Activated T-helper 1 cell treated with anti-CD3 and anti-CD28 coated beads, Interleukin-2, amount 50 U/mL, for 16 hours (primary cell): ENCODE results near the gene UBE2O.

ENCODE experiments used
- DNase-seq, 2 donors: peaks; one replicate each; pipeline ENCODE4 v3.0.0-alpha.2; 2020; ENCODE audit warnings: low read depth in 1 of 2, low spot score in 1 of 2

Gene UBE2O

DNA sequence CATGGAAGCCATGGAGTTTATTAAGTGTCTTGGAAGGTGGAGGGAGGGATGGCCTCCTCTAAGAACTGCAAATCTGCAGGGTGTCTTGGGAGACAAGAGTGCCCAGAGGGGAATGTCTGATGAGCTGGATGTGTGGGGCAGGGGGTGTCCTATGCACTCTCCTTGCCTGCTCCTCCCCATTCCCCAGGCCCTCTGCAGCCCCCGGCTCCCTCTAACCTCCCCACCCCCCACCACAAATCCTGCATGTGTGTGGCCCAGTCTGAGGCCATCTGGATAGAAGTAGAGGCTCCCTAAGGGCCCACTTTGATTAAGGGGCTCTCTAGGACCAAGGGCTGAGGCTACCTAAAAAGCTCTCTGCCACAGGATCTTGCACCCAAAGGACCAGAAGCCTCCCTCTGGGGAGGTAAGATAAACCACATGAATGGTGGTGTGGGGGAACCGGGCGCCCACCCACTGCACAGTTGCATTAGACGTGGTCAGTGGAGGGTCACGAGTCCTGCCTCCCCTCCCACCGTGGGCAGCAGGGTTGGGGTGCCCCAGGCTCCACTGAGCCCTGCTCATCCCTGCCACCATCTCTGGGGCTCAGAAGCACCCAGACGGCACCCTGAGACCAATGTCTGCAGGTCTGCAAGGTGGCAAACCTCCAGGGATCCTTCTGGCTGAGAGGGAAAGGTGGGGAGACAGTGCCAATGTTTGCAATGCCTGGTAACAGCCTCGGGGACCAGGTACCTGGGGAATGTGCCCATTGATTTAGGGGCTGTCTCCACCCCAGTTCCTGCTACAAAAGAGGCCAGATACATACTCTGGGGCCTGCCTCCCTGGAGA, 15.1 kb upstream of the UBE2O start:
- DNase-seq, result no peak

DNA sequence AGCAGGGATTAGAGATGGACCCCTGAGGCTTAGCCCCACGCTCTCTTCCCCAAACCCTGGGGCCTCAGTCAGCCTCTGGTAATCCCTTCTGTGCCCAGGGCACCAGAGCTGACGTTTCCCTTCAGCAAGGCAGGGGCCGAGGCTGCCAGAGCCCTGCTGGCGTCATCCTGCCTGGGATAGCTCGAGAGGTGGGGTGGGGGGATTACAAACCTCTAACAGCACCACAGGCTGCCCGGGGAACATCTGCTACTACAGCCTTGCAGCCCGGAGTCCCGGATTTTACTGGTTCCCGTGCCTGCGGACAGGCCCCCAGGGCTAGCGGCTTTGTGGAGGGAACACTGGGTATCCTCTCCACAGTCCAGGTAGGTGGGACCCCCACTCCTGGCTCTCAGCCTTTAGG, 14.4 kb upstream of the UBE2O start, which contains the start of gene AANAT:
Gene AANAT (plus strand): TSS at position 238 of the 400 bp plus-strand sequence. CDS start 1,144 bp downstream, outside the sequence.
- DNase-seq, result no peak

DNA sequence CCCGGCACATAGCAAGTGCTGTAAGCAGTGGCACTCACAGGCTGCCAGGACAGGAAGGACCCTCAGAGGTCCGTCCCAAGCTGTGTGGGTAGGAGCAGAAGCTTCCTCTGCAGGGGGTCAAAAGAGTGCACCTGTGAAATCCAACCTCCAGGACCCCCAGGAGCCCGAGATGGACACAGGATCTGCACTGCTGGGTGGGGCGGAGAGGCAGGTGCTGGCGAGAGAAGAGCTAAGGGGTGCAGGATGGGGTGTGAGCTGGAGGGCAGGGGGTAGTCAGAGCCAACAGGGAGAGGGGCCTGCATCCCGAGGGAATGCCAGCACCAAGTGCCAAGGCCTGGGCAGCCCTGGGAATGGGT, 13.8 kb upstream of the UBE2O start:
- no peak for DNase-seq

DNA sequence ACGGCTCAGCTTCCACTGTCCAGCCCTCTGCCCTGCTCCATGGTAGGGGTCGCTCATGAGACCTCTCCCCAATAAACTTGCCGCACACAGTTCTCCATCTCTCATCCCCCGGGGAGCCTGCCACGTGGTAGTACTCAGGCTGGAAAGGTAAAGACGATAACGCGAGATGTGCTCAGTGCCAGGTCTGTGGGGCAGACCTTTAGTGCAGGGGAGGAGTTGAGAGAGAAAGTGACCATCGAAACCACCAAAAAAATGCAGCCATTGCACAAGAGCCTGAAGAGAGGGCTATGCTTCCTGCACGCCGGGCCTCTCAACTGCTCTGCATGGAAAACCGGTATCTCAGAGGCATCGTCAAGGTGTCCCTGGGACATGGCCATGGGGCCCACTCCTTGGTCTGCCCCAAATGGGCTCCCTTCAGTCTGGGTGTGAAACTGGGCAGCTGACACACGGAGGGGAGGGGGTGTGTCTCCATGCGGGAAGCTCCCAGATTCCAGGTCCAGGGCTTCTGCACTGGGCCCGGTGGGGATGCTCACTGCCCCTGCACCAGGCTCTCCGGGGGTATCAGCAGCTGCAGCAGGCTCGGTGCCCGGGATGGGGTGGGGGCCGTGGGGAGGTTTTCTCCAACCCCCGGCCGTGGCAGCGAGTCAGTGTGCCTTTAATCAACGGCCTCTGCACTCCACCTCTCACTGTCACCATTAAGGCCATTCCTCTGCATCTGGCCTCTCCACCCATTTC, 9.8 kb upstream of the UBE2O start:
- no peak for DNase-seq

DNA sequence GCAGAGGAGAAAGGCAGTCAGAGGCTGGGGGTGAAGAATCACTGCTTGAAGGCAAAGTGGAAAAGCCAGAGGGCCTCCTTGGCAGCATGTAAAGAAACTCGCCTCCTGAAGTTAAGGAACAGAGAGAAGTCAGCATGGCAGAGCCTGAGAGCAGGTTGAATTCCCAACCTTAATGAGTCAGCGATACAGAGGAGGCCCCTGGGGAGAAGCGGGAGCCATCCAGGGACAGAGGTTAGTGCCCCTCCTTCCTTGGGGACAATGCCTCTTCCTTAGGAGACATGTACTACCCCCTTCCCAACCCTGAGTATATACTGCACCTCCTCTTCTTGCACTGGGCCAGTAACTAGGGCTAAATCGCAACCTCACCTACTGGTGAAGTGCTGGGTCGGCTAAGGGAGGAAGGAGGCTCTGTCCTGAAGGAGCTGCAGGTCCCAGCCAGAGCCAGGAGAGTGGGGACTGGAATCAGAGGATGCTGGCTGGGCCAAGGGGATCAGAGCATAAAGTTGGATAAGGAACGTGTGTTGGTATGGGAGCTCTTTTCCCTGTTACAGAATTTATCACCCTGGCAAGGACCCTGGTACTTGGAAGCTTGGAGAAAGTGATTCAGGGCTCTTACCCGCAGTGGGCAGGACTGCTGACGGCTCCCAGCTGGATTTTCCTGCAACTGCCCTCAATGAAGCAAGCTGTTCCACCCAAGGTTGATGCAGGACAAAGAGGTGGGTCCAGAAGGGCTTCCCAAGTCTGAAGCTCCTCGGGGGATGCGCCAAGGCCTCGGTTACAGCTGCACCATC, 9.0 kb upstream of the UBE2O start:
- DNase-seq, result no peak

DNA sequence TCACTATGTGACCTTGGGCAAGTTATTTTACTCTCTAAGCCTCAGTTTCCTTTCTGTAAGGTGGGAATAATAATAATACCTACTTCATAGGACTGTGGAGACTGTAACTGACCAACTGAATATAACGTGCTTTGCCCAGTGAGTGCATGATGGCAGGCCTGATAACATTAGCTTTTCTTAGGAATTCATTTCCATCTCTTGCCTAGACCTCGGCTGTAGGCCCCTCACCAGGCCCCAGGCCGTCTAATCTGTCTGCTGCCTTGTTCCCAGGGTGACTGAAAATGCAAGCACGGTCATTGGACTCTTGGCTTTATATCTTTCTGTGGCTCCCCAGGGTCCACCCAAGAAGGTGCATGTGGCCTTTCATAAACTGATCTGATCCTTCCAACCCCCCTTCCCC, 6.7 kb upstream of the UBE2O start:
- DNase-seq, result no peak

DNA sequence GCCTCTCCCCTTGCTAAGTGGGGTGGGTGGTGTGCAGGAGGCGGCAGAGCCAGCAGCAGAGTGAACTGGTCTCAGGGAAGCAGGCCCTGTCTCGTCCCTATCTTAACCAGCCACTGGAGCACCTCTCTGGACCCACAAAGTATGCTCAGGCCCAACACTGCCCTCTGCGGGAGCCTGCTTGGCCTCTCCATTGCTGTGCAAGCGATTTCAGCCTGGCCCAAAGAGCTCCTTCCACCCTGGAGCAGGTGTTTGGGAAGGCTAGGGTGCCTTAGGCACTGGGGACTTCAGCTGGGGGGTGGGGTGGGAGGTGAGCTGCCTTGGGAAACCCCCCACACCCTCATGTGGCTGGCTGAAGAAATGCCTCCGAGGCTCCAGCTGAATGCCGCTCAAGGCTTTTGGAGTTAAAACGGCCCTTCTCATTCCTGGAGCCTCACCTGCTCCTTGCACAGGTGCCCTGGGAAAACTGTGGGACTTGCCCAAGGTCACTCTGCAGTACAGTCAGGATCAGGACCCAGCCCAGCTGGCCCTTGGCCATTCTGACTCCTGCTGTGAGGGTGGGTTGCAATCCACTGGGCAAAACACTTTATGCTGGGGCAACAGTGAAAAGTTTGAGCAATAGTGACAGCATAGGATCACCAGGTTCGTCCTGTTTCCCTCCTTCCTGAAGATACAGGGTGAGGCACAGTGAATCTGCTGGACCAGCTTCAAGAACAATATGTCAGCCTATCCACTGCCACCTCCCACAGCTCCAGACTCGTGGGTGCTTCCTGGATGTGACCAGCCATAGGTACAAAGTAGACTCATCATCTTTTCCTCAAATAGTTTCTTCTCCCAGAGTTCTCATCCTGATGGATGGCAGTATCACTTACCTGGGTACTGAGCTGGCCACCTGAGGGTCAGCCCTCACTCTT, 5.9 kb upstream of the UBE2O start:
- no peak for DNase-seq

DNA sequence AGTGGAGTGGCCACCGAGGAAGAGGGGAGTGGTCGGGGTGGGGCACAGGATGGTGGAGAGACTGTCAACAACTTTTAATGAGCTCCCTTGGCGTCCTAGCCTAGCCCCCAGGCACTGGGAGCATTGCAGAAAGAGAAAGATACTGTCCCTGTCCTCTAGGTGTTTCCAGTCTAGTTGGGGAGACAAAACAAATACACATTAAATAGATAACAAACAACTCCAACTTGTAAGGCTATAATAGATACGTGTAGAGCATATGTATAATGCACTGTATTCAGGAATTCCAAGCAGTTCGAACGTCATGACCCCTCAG, 435 bp upstream of the UBE2O start:
- no peak for DNase-seq

DNA sequence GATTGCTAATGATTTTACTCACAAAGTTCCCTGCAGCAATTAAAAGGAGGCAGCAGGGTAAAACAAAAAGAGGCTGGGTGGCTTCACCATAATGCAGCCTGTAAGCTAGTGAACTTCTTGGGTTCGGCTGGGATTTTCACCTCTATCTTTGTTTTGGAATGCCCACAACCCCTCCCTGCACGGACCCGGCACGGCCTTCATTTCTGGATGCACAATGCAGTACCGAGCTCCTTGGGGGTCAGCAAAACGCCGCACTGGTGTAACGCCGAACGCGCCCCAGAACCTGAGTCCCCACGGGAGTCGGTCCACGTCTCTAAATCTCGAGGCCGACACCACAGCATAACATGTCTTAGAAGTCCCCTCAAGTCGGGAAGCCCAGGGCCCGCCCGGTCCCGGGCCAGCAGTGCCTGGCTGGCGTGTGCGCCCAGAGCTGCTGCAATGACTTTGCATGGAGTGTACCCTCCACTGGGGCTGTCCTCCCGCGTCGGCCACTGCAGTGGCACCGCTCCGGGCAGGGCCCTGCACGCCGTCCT, 759 bp downstream of the UBE2O start:
- no peak for DNase-seq

DNA sequence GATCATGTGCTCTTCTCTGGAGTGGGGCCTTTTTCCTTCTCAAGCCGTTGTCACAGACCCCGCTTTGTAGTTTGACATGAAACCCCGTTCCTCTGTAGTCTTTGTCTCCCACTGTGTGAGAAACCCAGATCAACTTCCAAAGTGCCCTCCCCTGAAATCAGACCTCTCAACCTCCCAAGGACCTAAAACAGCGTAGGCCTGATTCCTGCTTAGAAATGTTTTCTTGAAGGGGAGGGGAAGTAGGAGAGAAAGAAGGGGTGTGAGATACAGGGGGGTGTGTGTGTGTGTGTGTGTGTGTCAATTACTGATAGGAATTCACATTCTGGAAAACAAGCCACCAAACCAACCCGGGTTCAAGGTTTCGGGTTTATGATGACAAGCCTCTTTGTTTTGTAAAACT, 1.4 kb downstream of the UBE2O start:
- DNase-seq, result no peak

DNA sequence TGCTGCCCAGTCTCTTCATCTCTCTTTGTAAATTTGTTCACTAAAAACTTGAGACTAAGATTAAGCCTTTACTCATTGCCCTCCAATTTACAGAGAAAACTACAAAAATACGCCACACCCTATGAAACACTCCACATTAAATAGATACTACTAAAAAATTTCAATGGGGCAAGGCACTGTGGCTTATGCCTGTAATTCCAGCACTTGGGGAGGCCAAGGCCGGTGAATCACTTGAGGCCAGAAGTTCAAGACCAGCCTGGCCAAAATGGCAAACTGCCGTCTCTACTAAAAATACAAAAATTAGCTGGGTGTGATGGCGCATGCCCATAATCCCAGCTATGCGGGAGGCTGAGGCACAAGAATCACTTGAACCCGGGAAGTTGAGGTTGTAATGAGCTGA, 3.8 kb downstream of the UBE2O start:
- no peak for DNase-seq

DNA sequence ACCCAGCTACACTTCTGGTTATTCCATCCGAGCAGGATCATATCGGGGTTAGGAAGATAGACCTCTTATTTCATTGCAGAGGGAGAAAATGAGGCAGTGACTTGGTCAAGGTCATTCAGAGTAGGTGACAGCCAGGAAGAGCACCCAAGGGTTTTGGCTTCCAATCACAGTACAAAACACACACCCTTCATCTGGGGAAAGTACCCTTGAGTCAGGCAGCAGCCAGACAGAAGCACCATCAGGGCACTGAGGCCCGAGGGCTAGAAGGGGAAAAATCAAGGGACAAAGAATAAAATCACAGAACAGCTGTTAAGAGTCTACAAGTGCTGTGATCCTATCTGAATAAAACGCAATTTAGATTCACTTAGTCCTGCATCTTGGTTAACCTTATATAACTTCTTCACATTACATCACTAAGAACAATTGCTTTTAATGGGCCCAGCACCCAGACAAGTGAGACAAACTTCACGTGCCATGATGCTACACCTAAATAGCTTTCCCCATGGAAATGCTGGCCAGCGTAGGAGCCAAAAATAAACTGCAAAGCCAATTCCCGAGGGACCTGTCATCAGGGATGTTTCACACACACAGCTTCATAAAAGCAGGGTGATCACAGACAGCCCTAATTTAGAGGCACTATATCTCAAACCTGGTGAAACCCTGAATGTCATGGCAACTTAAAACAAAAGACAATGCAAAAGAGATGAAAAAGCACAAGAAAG, 4.9 kb downstream of the UBE2O start:
- DNase-seq, result no peak

DNA sequence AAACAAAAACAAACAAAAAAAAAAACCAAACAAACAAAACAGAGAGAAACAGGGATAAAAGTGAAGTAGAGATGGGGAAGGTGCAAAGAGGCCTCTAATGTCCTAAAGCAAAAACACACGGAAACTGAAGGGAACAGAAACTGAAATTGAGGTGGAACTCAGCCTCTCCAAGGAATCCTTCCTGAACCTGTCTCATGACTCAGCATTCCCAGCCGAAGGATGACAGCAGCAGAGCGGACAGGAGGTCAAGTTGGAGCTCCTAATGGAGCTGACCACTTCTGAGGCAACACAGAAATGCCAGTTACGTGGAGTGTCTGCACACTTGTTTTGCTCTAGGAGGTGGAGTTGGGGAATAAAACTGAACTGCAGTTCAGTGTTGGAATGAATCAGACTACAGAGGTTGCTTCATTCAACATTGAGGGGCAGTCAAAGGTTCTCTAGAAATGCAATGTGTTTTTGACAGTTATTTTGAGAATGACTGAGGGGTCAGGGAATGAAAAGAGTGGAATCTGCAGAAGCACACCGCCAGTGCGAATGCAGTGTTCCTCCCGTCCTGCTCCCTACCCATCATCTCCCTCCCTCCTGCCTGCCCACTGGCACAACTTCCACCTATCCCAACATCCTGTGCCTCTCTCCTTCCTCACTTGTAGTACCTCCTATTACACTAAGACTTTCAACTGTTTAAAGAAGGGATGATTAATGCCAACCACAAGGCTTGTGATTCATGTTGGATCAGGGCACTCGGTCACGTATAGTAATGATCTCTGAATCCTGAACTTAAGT, 6.3 kb downstream of the UBE2O start:
- no peak for DNase-seq

DNA sequence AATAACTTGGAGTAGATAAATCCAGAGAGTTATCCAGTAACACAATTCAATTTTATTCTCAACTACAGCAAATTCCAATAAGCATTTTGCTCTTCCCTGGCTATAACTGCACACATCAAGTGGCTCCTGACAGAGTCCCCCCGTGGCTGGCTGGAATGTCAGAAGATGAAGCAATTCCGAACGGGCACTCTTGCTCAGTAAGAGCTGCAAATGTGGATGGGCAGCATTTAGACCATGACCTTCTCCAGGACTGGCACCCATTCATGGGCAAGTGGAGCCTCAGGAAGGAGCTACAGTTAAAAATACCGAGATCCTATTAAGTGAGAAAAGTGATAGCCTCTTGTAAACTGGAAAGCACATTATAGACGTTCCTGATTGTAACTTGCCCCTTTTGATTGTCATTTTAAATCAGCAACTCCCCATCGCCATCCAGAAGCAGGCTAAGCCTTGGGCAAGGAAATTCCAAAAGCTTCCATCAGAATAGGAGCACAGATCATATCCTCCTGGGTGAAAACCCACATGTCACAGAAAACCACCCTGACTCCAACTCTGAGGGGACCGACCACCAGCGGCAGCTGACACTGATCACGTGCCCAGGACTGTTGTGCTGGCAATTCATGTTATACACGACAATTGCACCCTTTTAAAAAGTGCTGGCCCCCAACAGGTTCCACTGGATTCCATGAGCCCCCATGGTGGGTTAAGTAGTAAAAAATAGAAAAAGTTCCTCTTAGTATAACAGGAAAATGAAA, 7.1 kb downstream of the UBE2O start:
- no peak for DNase-seq

DNA sequence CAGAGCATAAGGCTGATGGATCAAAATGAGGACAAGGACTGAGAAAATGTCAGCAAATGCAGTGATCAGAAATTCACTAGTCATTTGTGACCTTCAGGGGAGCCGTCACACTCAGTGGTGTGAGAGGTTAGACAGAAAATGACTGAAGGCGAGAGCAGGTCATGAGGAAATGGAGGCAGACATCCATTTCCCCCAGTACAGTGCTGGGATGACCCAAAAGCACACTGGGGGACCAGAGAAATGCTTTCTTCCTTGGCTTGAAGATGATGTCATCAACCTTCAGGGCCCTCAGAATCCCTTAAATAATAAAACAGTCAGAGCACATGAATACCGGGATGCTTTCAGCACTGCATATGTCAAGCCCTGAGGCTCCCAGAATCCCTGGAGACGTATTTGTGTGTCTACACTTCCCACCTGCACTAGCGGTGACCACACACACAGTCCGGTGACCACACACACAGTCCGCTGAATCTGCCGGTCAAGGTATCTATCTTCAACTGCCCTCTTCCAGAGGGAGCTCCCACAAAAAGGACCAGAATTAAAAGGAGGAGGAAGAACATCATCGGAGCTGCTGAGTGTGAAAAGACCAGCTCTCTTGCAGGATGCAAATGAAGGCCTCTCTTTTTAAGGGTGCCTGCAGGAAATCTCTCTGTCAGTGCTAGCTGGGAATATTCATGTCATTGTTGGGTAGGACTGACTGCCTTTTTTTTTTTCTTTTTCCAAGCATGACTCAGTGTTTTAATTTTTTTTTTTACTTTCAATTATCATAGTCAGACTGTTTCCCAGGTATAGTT, 8.2 kb downstream of the UBE2O start:
- no peak for DNase-seq

DNA sequence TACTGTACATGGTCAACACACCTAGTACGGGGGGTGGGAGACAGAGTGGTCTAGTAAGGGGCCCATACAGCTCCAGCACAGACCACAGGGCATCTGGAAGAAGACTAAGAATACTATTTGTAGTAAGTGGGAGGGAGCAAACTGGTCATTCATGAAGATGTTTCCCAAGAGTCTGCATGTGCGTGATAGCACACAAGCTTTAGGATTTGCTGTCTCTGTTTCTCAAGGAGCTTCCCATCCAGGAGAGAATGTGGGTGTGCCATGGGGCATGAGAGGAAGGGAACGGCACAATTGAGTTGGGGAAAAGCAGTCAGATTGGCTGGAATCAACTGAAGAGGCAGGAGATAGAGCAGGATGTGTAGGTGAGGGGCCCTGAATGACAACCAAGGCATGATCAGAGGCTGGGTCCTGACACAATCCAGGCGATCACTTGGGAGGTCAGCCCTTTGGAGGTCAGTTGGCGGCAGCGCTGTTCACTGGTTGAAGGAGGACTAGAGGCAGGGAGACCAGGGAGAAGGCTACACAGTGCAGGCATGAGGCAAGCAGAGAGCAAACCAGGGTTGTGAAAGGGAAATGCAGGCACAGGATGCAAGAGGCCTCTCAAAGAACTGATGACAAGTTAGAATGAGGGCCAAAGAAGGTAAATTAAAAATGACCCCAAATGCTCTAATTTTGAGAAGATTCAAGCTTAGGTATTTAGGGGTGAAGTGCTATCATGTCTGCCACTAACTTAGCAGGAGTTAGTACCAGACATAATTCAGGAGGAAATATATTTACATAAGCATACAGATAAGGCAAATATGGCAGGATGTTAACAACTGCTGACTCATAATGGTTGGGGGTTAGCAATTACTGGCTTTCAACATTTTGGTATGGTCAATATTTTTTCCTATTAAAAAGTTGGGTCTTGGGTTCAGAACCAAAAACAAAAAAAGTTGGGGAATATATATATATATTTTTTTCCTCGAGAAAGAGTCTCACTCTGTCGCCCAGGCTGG, 10.3 kb downstream of the UBE2O start:
- DNase-seq, result no peak
